SW480 (cell line): Measurements from ENCODE around the gene METRNL.
A peak's percentile ranks its signal among the peaks of the same experiment; 100 is the strongest.
"Not testable (repeated sequence)": the region's sequence is repeated elsewhere in the genome, so short reads cannot be mapped to it uniquely, and the experiment has no call there.

ENCODE experiments used
- DNase-seq: peaks from one replicate; pipeline ENCODE4 v3.0.0-alpha.2; 2016; ENCODE audit warnings: low spot score

The METRNL gene

GRCh38 chr17:83053021-83053681 is 26.3 kb upstream of the METRNL start:
- no peak for DNase-seq

GRCh38 chr17:83053739-83054451 is 25.5 kb upstream of the METRNL start:
- DNase-seq, result no peak

- DNase-seq, result no peak
Observed at GRCh38 chr17:83054518-83055125, 24.8 kb upstream of the METRNL start.

GRCh38 chr17:83055176-83055575 is 24.2 kb upstream of the METRNL start:
- DNase-seq, result not testable (repeated sequence)

- DNase-seq, result peak; percentile 36
Observed at GRCh38 chr17:83055911-83056582, 23.4 kb upstream of the METRNL start.

GRCh38 chr17:83056583-83057396 is 22.6 kb upstream of the METRNL start:
- DNase-seq, result no peak

- no peak for DNase-seq
Observed at GRCh38 chr17:83057397-83057761, 22.0 kb upstream of the METRNL start.

GRCh38 chr17:83057793-83058265 is 21.6 kb upstream of the METRNL start:
- DNase-seq, result no peak

GRCh38 chr17:83058266-83058798 is 21.1 kb upstream of the METRNL start:
- no peak for DNase-seq

- no peak for DNase-seq
Observed at GRCh38 chr17:83061586-83061985, 17.8 kb upstream of the METRNL start.

GRCh38 chr17:83062011-83062817 is 17.2 kb upstream of the METRNL start:
- DNase-seq, result no peak

- no peak for DNase-seq
Observed at GRCh38 chr17:83062818-83063671, 16.4 kb upstream of the METRNL start.

- DNase-seq, result no peak
Observed at GRCh38 chr17:83064021-83064731, 15.2 kb upstream of the METRNL start.

- DNase-seq, result peak; percentile 69
Observed at GRCh38 chr17:83064732-83065659, 14.4 kb upstream of the METRNL start.

GRCh38 chr17:83065660-83066542 is 13.5 kb upstream of the METRNL start:
- DNase-seq, result no peak

GRCh38 chr17:83066543-83066890 is 12.9 kb upstream of the METRNL start:
- not testable (repeated sequence) for DNase-seq
